Activated CD8-positive, alpha-beta T cell treated with anti-CD3 and anti-CD28 coated beads for 36 hours (primary cell): ENCODE results near the gene HOXD11. TPM values are rescaled to one million over a fixed set of nuclear protein-coding genes. Genes with fewer than 3 reads are reported as not detected.

Source experiments
- ATAC-seq: fragments of 200-7000 bp; cut with Tn5 transposase; one replicate; pipeline ENCODE4 v1.10.0; 2021; ENCODE audit warnings: mild to moderate bottlenecking, moderate library complexity
- CTCF ChIA-PET: fragments of 350-600 bp; sonication (Branson Sonifier 250); formaldehyde crosslinking; loops from one replicate; lab custom pipeline; 2021; ENCODE audit warnings: antibody characterized with exemption; lab: Charles Lee
- POLR2A ChIA-PET: fragments of 350-600 bp; sonication (Branson Sonifier 250); formaldehyde crosslinking; loops from one replicate; lab custom pipeline; 2021; ENCODE audit warnings: antibody characterized with exemption; lab: Charles Lee
- DNase-seq: peaks from one replicate; pipeline ENCODE4 v3.0.0-alpha.2; 2020
- H3K27ac Mint-ChIP-seq: one replicate; pipeline ENCODE4 v1.8.0; 2021; ENCODE audit warnings: mild to moderate bottlenecking, mixed read lengths
- H3K27me3 Mint-ChIP-seq: one replicate; pipeline ENCODE4 v1.8.0; 2021; ENCODE audit warnings: mixed read lengths
- H3K36me3 Mint-ChIP-seq: one replicate; pipeline ENCODE4 v1.8.0; 2021; ENCODE audit warnings: low read depth, mixed read lengths
- H3K4me1 Mint-ChIP-seq: one replicate; pipeline ENCODE4 v1.8.0; 2021; ENCODE audit warnings: low read depth, mixed read lengths
- H3K4me3 Mint-ChIP-seq: one replicate; pipeline ENCODE4 v1.8.0; 2021; ENCODE audit warnings: mild to moderate bottlenecking, moderate library complexity, mixed read lengths
- H3K9me3 Mint-ChIP-seq: one replicate; pipeline ENCODE4 v1.8.0; 2021; ENCODE audit warnings: mixed read lengths
- intact Hi-C: fragments of 100-400 bp; cut with micrococcal nuclease; formaldehyde crosslinking; loops from one replicate; pipeline ENCODE4 v1.10.0; 2022
- total RNA-seq, 2 experiments: library from RNA; stranded (reverse); gene quantifications; one replicate each; pipeline ENCODE4 v1.2.3, GENCODE V29; 2021
- TF ChIP-seq, protein P1 (sequence below): fragments of 200-600 bp; IDR thresholded peaks from one replicate; pipeline ENCODE4 v1.8.0; 2022; ENCODE audit warnings: antibody characterized with exemption, mild to moderate bottlenecking

HOXD11 gene
- total RNA-seq, 2 experiments from 2014 or later: not detected

DNA sequence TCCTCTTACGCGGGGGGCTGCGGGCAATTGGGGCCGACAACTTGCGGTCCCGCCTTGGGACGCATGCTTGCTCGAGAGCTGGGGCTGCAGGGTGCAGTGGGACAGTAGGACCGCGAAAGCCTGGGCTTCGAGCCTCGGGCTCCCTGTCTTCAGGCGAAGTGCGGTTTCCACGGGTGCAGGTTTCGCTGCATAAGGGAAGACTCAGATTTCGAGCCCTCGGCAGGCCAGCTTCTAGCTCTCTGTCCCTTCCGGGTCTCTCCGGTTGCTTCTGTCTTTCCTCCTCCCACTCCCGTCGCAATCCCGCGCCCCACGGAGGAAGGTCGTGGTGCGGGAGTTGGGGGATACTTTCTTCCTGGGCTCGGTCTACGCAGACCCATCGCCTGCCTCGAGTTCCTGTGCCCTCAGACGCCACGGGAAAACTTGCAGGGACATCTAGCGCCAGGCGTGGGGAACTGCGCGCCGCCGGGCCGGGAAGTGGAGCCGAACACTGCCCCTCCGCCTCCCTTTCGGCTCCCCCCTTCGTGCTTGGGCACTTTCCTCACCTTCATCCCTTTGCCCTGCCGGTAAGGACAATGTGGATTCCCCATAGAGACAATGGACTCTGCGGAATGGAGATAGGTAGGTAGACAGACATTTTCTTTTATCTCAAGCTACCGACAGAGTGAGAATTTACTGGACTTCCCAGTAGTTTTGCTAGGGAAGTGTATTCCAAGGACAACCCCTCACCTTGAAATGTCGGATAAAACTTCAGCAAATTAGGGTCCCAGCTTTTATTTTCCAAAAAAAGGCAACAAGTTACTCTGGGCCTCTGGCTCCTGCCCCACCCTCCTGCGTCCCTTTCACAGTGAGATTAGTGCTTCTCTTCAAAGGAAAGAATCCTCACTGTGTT is 18.8 kb upstream of the HOXD11 start:
- intact Hi-C loops: loop anchor here (5.0 kb wide), 1 partner anchor 34 kb away; the partner anchor contains the start of gene HOXD9
- H3K27ac Mint-ChIP-seq: no peak overlapping the region

DNA sequence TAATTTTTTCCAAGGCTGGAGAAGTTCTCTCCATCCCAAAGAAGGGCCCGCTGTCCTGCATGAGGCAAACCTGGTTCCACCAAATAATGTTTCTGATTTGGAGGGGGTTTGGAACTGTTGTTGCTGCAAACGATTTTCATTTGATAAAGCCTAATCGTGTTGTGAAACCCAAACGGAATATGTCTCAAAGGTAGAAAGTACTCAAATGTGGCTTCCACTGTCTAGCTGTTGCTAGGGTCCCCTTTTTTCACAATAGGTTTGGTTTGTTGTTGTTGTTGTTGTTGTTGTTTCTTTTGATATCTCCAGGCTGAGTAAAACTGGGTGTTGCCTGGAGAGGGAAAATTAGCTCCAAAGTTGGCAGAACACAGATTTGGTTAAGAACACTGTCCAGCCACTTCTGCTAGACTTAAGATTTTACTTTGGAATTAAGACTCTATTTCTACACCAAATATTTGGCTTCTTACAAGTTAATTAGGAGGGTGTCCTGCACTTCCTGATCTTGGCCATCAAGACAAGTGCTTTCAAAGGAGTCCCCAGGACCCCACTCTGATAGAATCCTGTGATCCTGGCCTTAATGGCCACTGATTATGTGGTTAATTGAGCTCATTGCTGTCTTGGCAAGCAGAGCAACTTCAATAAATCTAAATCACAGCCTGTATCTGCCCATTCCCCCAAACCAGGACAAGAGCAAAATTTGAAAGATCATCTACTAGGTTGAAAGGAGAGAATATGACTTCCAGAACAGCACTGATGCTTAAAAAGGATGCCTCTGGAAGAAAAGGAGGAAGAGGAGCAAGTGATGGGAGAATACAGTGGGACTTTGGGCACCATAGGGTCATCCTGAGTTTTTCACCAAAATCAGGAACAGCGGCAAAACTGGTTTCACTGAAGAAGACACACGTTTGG is 17.9 kb upstream of the HOXD11 start:
- H3K9me3 Mint-ChIP-seq: no peaks in the 10 kb centered on the region
- DNase-seq (no peak), ATAC-seq (no peak)
- H3K27ac Mint-ChIP-seq: no peak overlapping the region
- intact Hi-C loops: loop anchor here (5.0 kb wide), 1 partner anchor 33 kb away; the partner anchor contains the start of gene HOXD9
- ChIA-PET POLR2A (no interaction called here), CTCF (interaction anchor here (1.7 to 2.4 kb wide), 3 partner anchors 8 to 399 kb away, joined by 6 to 17 read pairs (median 13); no protein-coding TSS in a partner anchor)
- H3K36me3 Mint-ChIP-seq: peaks cover 3% of the 10 kb centered on the region
- H3K27me3 Mint-ChIP-seq: peaks cover 85% of the 10 kb centered on the region
- no peak overlapping the region for H3K4me3 Mint-ChIP-seq
- H3K4me1 Mint-ChIP-seq: peaks cover 7% of the 10 kb centered on the region
- TF ChIP-seq, protein P1, sequence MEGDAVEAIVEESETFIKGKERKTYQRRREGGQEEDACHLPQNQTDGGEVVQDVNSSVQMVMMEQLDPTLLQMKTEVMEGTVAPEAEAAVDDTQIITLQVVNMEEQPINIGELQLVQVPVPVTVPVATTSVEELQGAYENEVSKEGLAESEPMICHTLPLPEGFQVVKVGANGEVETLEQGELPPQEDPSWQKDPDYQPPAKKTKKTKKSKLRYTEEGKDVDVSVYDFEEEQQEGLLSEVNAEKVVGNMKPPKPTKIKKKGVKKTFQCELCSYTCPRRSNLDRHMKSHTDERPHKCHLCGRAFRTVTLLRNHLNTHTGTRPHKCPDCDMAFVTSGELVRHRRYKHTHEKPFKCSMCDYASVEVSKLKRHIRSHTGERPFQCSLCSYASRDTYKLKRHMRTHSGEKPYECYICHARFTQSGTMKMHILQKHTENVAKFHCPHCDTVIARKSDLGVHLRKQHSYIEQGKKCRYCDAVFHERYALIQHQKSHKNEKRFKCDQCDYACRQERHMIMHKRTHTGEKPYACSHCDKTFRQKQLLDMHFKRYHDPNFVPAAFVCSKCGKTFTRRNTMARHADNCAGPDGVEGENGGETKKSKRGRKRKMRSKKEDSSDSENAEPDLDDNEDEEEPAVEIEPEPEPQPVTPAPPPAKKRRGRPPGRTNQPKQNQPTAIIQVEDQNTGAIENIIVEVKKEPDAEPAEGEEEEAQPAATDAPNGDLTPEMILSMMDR: no peak

More for the DNA sequence above, 18.8 kb upstream of the HOXD11 start:
- H3K36me3 Mint-ChIP-seq: peaks cover 8% of the 10 kb centered on the region
- peaks cover 85% of the 10 kb centered on the region for H3K27me3 Mint-ChIP-seq
- TF ChIP-seq, protein P1: no peak
- CTCF ChIA-PET: interaction anchor here (1.7 to 2.4 kb wide), 3 partner anchors 9 to 398 kb away, joined by 6 to 17 read pairs (median 13); no protein-coding TSS in a partner anchor
- peaks cover 7% of the 10 kb centered on the region for H3K9me3 Mint-ChIP-seq
- peaks cover 7% of the 10 kb centered on the region for H3K4me1 Mint-ChIP-seq
- peak overlapping the region; percentile 20 for H3K4me3 Mint-ChIP-seq
- POLR2A ChIA-PET: no interaction called here
- ATAC-seq (peak; percentile 30), DNase-seq (no peak)

DNA sequence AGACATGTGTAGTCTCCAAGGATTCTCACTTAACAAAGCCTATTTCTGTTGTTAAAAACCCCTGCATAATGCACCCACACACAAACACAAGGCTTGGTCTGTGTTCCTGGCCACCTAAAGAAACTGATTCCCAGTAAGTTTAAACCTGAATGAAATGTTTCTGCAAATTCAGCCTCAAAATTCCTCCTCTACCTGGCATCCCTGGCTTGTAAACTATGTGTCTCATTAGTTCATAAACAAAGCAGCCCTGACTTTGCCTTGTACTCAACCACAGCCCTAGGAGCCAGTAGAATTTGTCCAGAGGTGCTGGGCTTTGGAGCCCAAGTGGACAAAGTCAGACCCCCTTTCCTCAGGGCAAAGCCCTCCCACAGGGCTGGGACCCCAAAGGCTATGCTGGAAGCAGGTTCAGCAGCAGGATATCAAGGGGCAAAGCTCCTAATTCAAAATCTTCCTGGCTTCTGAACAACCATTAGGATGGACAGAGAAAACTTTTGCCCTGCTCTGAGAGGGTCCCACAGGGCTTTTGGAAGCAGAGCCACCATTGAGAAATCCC is 17.2 kb upstream of the HOXD11 start:
- Mint-ChIP-seq H3K4me1 (peaks cover 7% of the 10 kb centered on the region), H3K27ac (no peak overlapping the region), H3K36me3 (peaks cover 3% of the 10 kb centered on the region), H3K27me3 (peaks cover 84% of the 10 kb centered on the region), H3K9me3 (no peaks in the 10 kb centered on the region), H3K4me3 (no peak overlapping the region)
- no peak for ATAC-seq
- no peak for DNase-seq
- CTCF ChIA-PET: interaction anchor here (1.7 kb wide), 1 partner anchor 13 kb away, joined by 6 read pairs; no protein-coding TSS in a partner anchor
- POLR2A ChIA-PET: no interaction called here
- intact Hi-C loops: loop anchor here (5.0 kb wide), 1 partner anchor 32 kb away; the partner anchor contains the start of gene HOXD9
- TF ChIP-seq, protein P1: no peak

DNA sequence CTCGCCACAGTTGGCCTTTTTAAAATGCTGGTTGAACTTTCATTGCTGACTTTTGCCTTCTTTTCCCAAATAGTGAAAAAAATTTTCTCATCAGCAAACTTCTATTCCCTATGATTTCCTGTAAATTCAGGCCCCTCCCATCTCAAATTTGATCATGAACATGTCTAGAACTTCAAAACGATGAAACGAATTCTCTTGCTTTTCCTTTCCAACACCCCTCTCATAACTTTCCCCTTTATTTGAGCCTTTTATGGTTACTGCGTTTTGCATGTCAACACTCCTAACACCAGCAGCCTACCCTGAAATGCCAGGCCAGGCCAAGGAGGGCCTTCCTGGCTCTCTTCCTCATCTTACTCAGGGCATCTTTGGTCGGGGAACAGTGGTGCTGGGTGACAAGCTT is 16.2 kb upstream of the HOXD11 start:
- TF ChIP-seq, protein P1: no peak
- Mint-ChIP-seq H3K4me1 (peaks cover 7% of the 10 kb centered on the region), H3K9me3 (no peaks in the 10 kb centered on the region), H3K27ac (no peak overlapping the region), H3K36me3 (peaks cover 3% of the 10 kb centered on the region), H3K27me3 (peaks cover 87% of the 10 kb centered on the region), H3K4me3 (no peak overlapping the region)
- ChIA-PET CTCF (no interaction called here), POLR2A (no interaction called here)
- ATAC-seq: no peak
- DNase-seq: no peak
- intact Hi-C loops: no loop called here
